ENCODE data around the gene SYNE2. TPM values are rescaled to one million over a fixed set of nuclear protein-coding genes. Genes with fewer than 3 reads are reported as not detected.

The SYNE2 gene
- total and polyA plus RNA-seq, 10 of the 15 experiments (the other 5 are each of a cell fraction or from before 2014, with no cell fraction given): 2.1 to 52.7 (median 38.1) TPM

DNA sequence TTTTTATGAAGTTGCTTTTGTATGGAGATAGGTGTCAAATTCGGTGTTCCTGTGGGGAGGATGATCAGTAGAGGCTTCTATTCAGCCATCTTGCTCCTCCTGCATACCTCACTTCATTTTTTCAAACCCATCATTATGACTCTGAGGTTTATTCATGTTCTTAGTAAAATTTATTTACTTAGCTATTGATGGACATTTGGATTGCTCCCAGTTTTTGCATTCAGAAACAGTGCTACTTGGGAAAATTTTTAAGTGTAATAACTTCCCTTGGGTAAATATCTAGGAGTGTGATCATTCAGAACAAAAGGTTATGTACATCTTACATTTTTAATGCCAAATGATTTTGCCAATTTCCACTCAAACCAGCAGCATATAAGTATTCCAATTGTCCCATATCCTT is 208.3 kb downstream of the SYNE2 start:
- in situ Hi-C loops (cut with MboI) (no loop called here), intact Hi-C loops (cut with micrococcal nuclease; ENCODE audit: unreplicated experiment) (loop anchor here (10.0 kb wide), 1 partner anchor 234 kb away; the partner anchor contains the start of gene ESR2)
- WGBS (ENCODE audit: insufficient coverage, insufficient replicate concordance, low lambda C conversion rate, missing lambda C conversion rate): 30% methylated on average over 1 of the region's 1 CpG
- DNase-seq (ENCODE audit: low read depth, low spot score) (no peak), FAIRE-seq (no peak), ATAC-seq (no peak)
- no peak overlapping the region for H2AFZ ChIP-seq (ENCODE audit: control insufficient read depth, low read depth, low read length)
- no peaks in the 10 kb centered on the region for H3K79me2 ChIP-seq (ENCODE audit: control insufficient read depth, insufficient read depth, low read length)
- no peak overlapping the region for H3K4me2 ChIP-seq (ENCODE audit: control insufficient read depth, insufficient read depth)
- RAD21 ChIA-PET (ENCODE audit: unreplicated experiment): interaction anchor here (0.9 to 1.7 kb wide), 2 partner anchors 234 to 238 kb away, joined by 3 to 5 read pairs; no protein-coding TSS in a partner anchor
- H3K27me3 ChIP-seq (replicated peaks in 1 of 2; ENCODE audit: control insufficient read depth in 2 of 2, insufficient read depth in 2 of 2, low read length in 1 of 2): no peaks in the 10 kb centered on the region
- SMC1A ChIA-PET (ENCODE audit: uncharacterized antibody, unreplicated experiment): no interaction called here
- no peak overlapping the region for H3K4me3 ChIP-seq
- TF ChIP-seq, protein P1, sequence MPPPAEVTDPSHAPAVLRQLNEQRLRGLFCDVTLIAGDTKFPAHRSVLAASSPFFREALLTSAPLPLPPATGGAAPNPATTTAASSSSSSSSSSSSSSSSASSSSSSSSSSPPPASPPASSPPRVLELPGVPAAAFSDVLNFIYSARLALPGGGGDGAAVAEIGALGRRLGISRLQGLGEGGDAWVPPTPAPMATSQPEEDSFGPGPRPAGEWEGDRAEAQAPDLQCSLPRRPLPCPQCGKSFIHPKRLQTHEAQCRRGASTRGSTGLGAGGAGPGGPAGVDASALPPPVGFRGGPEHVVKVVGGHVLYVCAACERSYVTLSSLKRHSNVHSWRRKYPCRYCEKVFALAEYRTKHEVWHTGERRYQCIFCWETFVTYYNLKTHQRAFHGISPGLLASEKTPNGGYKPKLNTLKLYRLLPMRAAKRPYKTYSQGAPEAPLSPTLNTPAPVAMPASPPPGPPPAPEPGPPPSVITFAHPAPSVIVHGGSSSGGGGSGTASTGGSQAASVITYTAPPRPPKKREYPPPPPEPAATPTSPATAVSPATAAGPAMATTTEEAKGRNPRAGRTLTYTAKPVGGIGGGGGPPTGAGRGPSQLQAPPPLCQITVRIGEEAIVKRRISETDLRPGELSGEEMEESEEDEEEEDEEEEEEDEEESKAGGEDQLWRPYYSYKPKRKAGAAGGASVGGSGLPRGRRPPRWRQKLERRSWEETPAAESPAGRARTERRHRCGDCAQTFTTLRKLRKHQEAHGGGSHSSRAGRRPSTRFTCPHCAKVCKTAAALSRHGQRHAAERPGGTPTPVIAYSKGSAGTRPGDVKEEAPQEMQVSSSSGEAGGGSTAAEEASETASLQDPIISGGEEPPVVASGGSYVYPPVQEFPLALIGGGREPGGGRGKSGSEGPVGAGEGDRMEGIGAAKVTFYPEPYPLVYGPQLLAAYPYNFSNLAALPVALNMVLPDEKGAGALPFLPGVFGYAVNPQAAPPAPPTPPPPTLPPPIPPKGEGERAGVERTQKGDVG (CRISPR knock-in tag; IDR thresholded peaks at IDR 0.05): no peak
- no peak for TF ChIP-seq RB1 (IDR thresholded peaks at IDR 0.05; ENCODE audit: borderline replicate concordance)
- H4K20me1 ChIP-seq (ENCODE audit: control insufficient read depth, insufficient read depth): no peaks in the 10 kb centered on the region
- BruUV-seq (replicated peaks): no TSS peak
- H3K9ac ChIP-seq (ENCODE audit: control insufficient read depth, insufficient read depth, low read length): no peak overlapping the region
- H3K4me1 ChIP-seq (ENCODE audit: control insufficient read depth, insufficient read depth, low read length): no peaks in the 10 kb centered on the region
- CTCF ChIA-PET: interaction anchor here (0.9 to 3.6 kb wide), 5 partner anchors 17 to 242 kb away, joined by 3 to 25 read pairs (median 3); partner anchors contain the start of gene ESR2
- no peak overlapping the region for H3K27ac ChIP-seq (ENCODE audit: control insufficient read depth, insufficient read depth)
- peaks cover 0 to 2% of the 10 kb centered on the region in 2 experiments; a peak in 2 of 4 replicates for H3K36me3 ChIP-seq (ENCODE audit: control insufficient read depth in 2 of 2, insufficient read depth in 2 of 2, low read length in 1 of 2)
- H3K9me3 ChIP-seq (replicated peaks; ENCODE audit: control insufficient read depth, insufficient read depth, low read length): no peaks in the 10 kb centered on the region
- POLR2A ChIA-PET: no interaction called here

DNA sequence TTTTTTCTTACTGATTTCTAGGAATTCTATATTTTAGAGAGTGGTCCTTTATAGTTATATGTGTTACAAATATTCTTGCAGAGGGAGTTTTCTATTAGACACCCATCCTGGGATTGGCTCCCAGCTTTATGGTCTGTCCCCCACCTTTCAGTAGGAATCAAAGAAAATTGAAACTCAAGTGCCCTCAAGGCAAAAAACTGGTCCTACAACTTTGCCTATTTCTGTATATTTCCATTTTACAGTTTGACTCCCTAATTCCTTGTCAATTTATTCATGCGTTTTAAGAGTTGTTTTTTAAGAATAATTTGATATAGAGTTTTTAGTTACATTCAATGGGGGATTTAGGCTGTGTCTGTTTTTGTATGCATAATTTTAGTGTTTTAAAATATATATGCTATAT is 208.9 kb downstream of the SYNE2 start:
- Histone ChIP-seq H2AFZ (ENCODE audit: control insufficient read depth, low read depth, low read length) (no peak overlapping the region), H3K9ac (ENCODE audit: control insufficient read depth, insufficient read depth, low read length) (no peak overlapping the region), H3K4me3 (no peak overlapping the region), H4K20me1 (ENCODE audit: control insufficient read depth, insufficient read depth) (no peaks in the 10 kb centered on the region), H3K36me3 (ENCODE audit: control insufficient read depth in 2 of 2, insufficient read depth in 2 of 2, low read length in 1 of 2) (peaks cover 0 to 5% of the 10 kb centered on the region in 2 experiments; a peak in 2 of 4 replicates), H3K27ac (ENCODE audit: control insufficient read depth, insufficient read depth) (no peak overlapping the region), H3K9me3 (replicated peaks; ENCODE audit: control insufficient read depth, insufficient read depth, low read length) (no peaks in the 10 kb centered on the region), H3K27me3 (replicated peaks in 1 of 2; ENCODE audit: control insufficient read depth in 2 of 2, insufficient read depth in 2 of 2, low read length in 1 of 2) (no peaks in the 10 kb centered on the region), H3K4me1 (ENCODE audit: control insufficient read depth, insufficient read depth, low read length) (no peaks in the 10 kb centered on the region), H3K79me2 (ENCODE audit: control insufficient read depth, insufficient read depth, low read length) (no peaks in the 10 kb centered on the region), H3K4me2 (ENCODE audit: control insufficient read depth, insufficient read depth) (no peak overlapping the region)
- FAIRE-seq (no peak), DNase-seq (ENCODE audit: low read depth, low spot score) (no peak), ATAC-seq (no peak)
- WGBS (ENCODE audit: insufficient coverage, insufficient replicate concordance, low lambda C conversion rate, missing lambda C conversion rate): 96% methylated on average over 1 of the region's 1 CpG
- in situ Hi-C loops (cut with MboI) (no loop called here), intact Hi-C loops (cut with micrococcal nuclease; ENCODE audit: unreplicated experiment) (loop anchor here (10.0 kb wide), 1 partner anchor 233 kb away; the partner anchor contains the start of gene ESR2)
- ChIA-PET SMC1A (ENCODE audit: uncharacterized antibody, unreplicated experiment) (interaction anchor here (1.0 kb wide), 1 partner anchor 11 kb away, joined by 3 read pairs; no protein-coding TSS in a partner anchor), CTCF (interaction anchor here (0.8 to 3.6 kb wide), 7 partner anchors 9 to 241 kb away, joined by 3 to 25 read pairs (median 3); partner anchors contain the start of gene ESR2), POLR2A (no interaction called here), RAD21 (ENCODE audit: unreplicated experiment) (interaction anchor here (0.6 to 1.7 kb wide), 2 partner anchors 237 to 313 kb away, joined by 3 read pairs; no protein-coding TSS in a partner anchor)
- no TSS peak for BruUV-seq (replicated peaks)
- TF ChIP-seq FOS (IDR thresholded peaks at IDR 0.05; ENCODE audit: borderline replicate concordance, extremely low read depth, insufficient read length) (no peak), ZSCAN29 (IDR thresholded peaks at IDR 0.05) (no peak), IKZF1 (conservative IDR thresholded peaks at IDR 0.05) (no peak), SMARCA5 (IDR thresholded peaks at IDR 0.05) (no peak)
- TF ChIP-seq, protein P2, sequence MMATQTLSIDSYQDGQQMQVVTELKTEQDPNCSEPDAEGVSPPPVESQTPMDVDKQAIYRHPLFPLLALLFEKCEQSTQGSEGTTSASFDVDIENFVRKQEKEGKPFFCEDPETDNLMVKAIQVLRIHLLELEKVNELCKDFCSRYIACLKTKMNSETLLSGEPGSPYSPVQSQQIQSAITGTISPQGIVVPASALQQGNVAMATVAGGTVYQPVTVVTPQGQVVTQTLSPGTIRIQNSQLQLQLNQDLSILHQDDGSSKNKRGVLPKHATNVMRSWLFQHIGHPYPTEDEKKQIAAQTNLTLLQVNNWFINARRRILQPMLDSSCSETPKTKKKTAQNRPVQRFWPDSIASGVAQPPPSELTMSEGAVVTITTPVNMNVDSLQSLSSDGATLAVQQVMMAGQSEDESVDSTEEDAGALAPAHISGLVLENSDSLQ (IDR thresholded peaks at IDR 0.05): no peak
- TF ChIP-seq, protein P3, sequence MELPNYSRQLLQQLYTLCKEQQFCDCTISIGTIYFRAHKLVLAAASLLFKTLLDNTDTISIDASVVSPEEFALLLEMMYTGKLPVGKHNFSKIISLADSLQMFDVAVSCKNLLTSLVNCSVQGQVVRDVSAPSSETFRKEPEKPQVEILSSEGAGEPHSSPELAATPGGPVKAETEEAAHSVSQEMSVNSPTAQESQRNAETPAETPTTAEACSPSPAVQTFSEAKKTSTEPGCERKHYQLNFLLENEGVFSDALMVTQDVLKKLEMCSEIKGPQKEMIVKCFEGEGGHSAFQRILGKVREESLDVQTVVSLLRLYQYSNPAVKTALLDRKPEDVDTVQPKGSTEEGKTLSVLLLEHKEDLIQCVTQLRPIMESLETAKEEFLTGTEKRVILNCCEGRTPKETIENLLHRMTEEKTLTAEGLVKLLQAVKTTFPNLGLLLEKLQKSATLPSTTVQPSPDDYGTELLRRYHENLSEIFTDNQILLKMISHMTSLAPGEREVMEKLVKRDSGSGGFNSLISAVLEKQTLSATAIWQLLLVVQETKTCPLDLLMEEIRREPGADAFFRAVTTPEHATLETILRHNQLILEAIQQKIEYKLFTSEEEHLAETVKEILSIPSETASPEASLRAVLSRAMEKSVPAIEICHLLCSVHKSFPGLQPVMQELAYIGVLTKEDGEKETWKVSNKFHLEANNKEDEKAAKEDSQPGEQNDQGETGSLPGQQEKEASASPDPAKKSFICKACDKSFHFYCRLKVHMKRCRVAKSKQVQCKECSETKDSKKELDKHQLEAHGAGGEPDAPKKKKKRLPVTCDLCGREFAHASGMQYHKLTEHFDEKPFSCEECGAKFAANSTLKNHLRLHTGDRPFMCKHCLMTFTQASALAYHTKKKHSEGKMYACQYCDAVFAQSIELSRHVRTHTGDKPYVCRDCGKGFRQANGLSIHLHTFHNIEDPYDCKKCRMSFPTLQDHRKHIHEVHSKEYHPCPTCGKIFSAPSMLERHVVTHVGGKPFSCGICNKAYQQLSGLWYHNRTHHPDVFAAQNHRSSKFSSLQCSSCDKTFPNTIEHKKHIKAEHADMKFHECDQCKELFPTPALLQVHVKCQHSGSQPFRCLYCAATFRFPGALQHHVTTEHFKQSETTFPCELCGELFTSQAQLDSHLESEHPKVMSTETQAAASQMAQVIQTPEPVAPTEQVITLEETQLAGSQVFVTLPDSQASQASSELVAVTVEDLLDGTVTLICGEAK (IDR thresholded peaks at IDR 0.05; ENCODE audit: borderline replicate concordance): no peak
